GM23338 (cell line): ENCODE results near the gene MALSU1.

Source experiments
- CREB1 ChIP-seq: fragments of 250-450 bp; sonication (Bioruptor Pico); IDR thresholded peaks from 2 replicates; pipeline ENCODE4 v1.5.0; 2020; ENCODE audit warnings: low read depth, mild to moderate bottlenecking, moderate library complexity
- EZH2 ChIP-seq: fragments of 200-600 bp; sonication (generic); IDR thresholded peaks from one replicate; pipeline ENCODE4 v1.8.0; 2017; ENCODE audit warnings: antibody characterized with exemption, mild to moderate bottlenecking, low read depth; ENCODE audit not compliant: unreplicated experiment
- EZH2phosphoT487 ChIP-seq: fragments of 200-600 bp; sonication (generic); IDR thresholded peaks from one replicate; pipeline ENCODE4 v1.8.1; 2018; ENCODE audit warnings: antibody characterized with exemption; ENCODE audit not compliant: unreplicated experiment
- POLR2AphosphoS5 ChIP-seq: IDR thresholded peaks from 2 replicates; pipeline ENCODE4 v1.6.1; 2016; ENCODE audit warnings: antibody characterized with exemption, low read depth
- TF ChIP-seq, protein P1 (sequence below), 2 experiments: fragments of 200-600 bp in 1 of 2; sonication (generic) in 1 of 2; conservative IDR thresholded peaks; 2 replicates each; pipeline versions ENCODE4 v1.5.1 to v1.6.1; 2016 to 2017; ENCODE audit warnings: antibody characterized with exemption in 2 of 2, low read depth in 2 of 2, mild to moderate bottlenecking in 2 of 2, moderate library complexity in 1 of 2
- TF ChIP-seq, protein P2 (sequence below): IDR thresholded peaks from one replicate; pipeline ENCODE4 v1.6.1; 2018; ENCODE audit warnings: antibody characterized with exemption; ENCODE audit not compliant: unreplicated experiment

DNA sequence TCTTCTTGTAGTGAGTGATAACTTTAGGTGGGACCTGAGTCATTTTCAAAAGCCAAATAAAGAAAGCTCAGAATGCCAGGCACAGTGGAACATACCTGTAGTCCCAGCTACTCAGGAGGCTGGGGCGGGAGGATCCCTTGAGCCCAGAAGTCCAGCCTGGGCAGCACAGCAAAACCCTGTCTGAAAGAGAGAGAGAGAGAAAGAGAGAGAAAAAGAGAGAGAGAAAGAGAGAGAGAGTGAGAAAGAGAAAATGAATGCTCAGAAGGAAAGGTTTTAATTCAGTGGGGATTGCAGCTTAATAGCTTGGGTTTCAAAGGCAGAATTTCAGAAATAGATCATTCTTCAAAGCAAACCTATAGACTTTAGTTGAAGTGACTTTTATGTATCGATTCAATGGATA, 26.9 kb upstream of the MALSU1 start:
- TF ChIP-seq, protein P1, sequence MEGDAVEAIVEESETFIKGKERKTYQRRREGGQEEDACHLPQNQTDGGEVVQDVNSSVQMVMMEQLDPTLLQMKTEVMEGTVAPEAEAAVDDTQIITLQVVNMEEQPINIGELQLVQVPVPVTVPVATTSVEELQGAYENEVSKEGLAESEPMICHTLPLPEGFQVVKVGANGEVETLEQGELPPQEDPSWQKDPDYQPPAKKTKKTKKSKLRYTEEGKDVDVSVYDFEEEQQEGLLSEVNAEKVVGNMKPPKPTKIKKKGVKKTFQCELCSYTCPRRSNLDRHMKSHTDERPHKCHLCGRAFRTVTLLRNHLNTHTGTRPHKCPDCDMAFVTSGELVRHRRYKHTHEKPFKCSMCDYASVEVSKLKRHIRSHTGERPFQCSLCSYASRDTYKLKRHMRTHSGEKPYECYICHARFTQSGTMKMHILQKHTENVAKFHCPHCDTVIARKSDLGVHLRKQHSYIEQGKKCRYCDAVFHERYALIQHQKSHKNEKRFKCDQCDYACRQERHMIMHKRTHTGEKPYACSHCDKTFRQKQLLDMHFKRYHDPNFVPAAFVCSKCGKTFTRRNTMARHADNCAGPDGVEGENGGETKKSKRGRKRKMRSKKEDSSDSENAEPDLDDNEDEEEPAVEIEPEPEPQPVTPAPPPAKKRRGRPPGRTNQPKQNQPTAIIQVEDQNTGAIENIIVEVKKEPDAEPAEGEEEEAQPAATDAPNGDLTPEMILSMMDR (conservative IDR thresholded peaks at IDR 0.05; ENCODE audit: low read depth in 2 of 2) = no peak
- TF ChIP-seq, protein P2, sequence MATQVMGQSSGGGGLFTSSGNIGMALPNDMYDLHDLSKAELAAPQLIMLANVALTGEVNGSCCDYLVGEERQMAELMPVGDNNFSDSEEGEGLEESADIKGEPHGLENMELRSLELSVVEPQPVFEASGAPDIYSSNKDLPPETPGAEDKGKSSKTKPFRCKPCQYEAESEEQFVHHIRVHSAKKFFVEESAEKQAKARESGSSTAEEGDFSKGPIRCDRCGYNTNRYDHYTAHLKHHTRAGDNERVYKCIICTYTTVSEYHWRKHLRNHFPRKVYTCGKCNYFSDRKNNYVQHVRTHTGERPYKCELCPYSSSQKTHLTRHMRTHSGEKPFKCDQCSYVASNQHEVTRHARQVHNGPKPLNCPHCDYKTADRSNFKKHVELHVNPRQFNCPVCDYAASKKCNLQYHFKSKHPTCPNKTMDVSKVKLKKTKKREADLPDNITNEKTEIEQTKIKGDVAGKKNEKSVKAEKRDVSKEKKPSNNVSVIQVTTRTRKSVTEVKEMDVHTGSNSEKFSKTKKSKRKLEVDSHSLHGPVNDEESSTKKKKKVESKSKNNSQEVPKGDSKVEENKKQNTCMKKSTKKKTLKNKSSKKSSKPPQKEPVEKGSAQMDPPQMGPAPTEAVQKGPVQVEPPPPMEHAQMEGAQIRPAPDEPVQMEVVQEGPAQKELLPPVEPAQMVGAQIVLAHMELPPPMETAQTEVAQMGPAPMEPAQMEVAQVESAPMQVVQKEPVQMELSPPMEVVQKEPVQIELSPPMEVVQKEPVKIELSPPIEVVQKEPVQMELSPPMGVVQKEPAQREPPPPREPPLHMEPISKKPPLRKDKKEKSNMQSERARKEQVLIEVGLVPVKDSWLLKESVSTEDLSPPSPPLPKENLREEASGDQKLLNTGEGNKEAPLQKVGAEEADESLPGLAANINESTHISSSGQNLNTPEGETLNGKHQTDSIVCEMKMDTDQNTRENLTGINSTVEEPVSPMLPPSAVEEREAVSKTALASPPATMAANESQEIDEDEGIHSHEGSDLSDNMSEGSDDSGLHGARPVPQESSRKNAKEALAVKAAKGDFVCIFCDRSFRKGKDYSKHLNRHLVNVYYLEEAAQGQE = no peak
- TF ChIP-seq EZH2 = no peak
- TF ChIP-seq POLR2AphosphoS5 = no peak
- TF ChIP-seq CREB1 (CRISPR knock-in tag) = no peak
- TF ChIP-seq EZH2phosphoT487 = no peak
